Hepatocyte (in vitro differentiated cells): ENCODE results near the gene STAC. TPM values are rescaled to one million over a fixed set of nuclear protein-coding genes. Genes with fewer than 3 reads are reported as not detected.

ENCODE experiments used
- DNase-seq: peaks from one replicate; pipeline ENCODE4 v3.0.0-alpha.2; 2016; ENCODE audit warnings: low spot score
- H2AFZ ChIP-seq: fragments of 200-600 bp; sonication (generic); 2 replicates; pipeline ENCODE4 v1.6.0; 2016; ENCODE audit warnings: antibody characterized with exemption, mild to moderate bottlenecking
- H3K27ac ChIP-seq: fragments of 200-600 bp; sonication (generic); 2 replicates; pipeline ENCODE4 v1.5.1; 2016; ENCODE audit warnings: mild to moderate bottlenecking
- H3K27me3 ChIP-seq: fragments of 200-600 bp; sonication (generic); 2 replicates; pipeline ENCODE4 v1.6.1; 2016
- H3K36me3 ChIP-seq: fragments of 200-600 bp; sonication (generic); replicated peaks from 2 replicates; pipeline ENCODE4 v1.5.1; 2016; ENCODE audit warnings: low read depth; ENCODE audit not compliant: insufficient read depth
- H3K4me1 ChIP-seq: fragments of 200-600 bp; sonication (generic); 2 replicates; pipeline ENCODE4 v1.5.1; 2016; ENCODE audit warnings: mild to moderate bottlenecking, moderate library complexity; ENCODE audit not compliant: insufficient read depth
- H3K4me2 ChIP-seq: fragments of 200-600 bp; sonication (generic); 2 replicates; pipeline ENCODE4 v1.6.0; 2016
- H3K4me3 ChIP-seq: fragments of 200-600 bp; sonication (generic); 2 replicates; pipeline ENCODE4 v1.5.1; 2016; ENCODE audit warnings: mild to moderate bottlenecking
- H3K79me2 ChIP-seq: fragments of 200-600 bp; sonication (generic); 2 replicates; pipeline ENCODE4 v1.6.0; 2017; ENCODE audit warnings: mild to moderate bottlenecking
- H3K9me2 ChIP-seq: fragments of 200-600 bp; sonication (generic); replicated peaks from 2 replicates; pipeline ENCODE4 v1.6.0; 2017; ENCODE audit warnings: mild to moderate bottlenecking; ENCODE audit not compliant: insufficient read depth
- H3K9me3 ChIP-seq: fragments of 200-600 bp; sonication (generic); 2 replicates; pipeline ENCODE4 v1.5.1; 2016; ENCODE audit warnings: low read depth, mild to moderate bottlenecking
- H4K20me1 ChIP-seq: fragments of 200-600 bp; sonication (generic); 2 replicates; pipeline ENCODE4 v1.6.0; 2016; ENCODE audit warnings: mild to moderate bottlenecking; ENCODE audit not compliant: insufficient read depth, poor library complexity, severe bottlenecking
- EZH2 ChIP-seq: fragments of 200-600 bp; sonication (generic); IDR thresholded peaks from 2 replicates; pipeline ENCODE4 v1.6.1; 2016; ENCODE audit warnings: antibody characterized with exemption, mild to moderate bottlenecking, borderline replicate concordance
- EZH2phosphoT487 ChIP-seq: fragments of 200-600 bp; sonication (generic); IDR thresholded peaks from one replicate; pipeline ENCODE4 v1.6.1; 2018; ENCODE audit warnings: antibody characterized with exemption, mild to moderate bottlenecking, low read depth, moderate library complexity; ENCODE audit not compliant: unreplicated experiment, severe bottlenecking
- WGBS: methylation state at CpG from one replicate; pipeline ENCODE4 v1.1.6; 2016; ENCODE audit warnings: low lambda C conversion rate; ENCODE audit errors: missing lambda C conversion rate; 5-methylcytosine and 5-hydroxymethylcytosine counted together
- polyA plus RNA-seq: library from polyadenylated mRNA; unstranded; fragments of >200 nt; fragmentation: Nextera tagmentation; extraction: Ambion mirVana; gene quantifications from 2 replicates; pipeline ENCODE4 v1.2.1, GENCODE V29; 2016
- total RNA-seq: library from RNA; depleted of rRNA; stranded (reverse); fragments of >200 nt; gene quantifications from 2 replicates; pipeline ENCODE4 v1.2.3, GENCODE V29; 2014
- TF ChIP-seq, protein P1 (sequence below): fragments of 200-600 bp; sonication (generic); IDR thresholded peaks from 2 replicates; pipeline ENCODE4 v1.5.1; 2016; ENCODE audit warnings: antibody characterized with exemption, mild to moderate bottlenecking; ENCODE audit not compliant: poor library complexity

STAC gene
- total and polyA plus RNA-seq, 2 experiments from 2014 or later, result 0.13 to 0.53 TPM

DNA sequence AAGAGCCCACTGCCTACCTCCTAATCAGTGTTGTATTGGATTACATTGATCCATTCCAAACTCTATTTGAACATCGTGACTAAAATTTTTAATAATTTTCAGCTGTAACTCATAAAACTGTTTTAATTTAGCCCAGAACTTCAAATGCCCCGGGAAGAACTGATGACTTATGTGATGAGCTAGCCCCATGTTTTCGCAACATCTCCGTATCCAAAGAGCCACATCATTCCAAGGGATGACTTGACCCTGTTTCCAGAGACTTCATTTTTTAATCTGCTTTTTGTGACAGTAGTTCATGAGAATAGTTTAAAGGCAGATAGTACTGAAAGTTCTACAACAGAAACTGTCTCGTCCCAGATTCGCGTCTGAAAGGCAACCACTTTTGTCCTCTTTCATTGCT, 97.4 kb downstream of the STAC start:
- Histone ChIP-seq H3K9me2 (no peaks in the 10 kb centered on the region), H2AFZ (no peak overlapping the region), H3K79me2 (no peaks in the 10 kb centered on the region), H3K27ac (no peak overlapping the region), H4K20me1 (no peaks in the 10 kb centered on the region), H3K4me1 (no peaks in the 10 kb centered on the region), H3K4me3 (no peak overlapping the region), H3K4me2 (no peak overlapping the region), H3K36me3 (no peaks in the 10 kb centered on the region), H3K27me3 (no peaks in the 10 kb centered on the region), H3K9me3 (no peaks in the 10 kb centered on the region)
- WGBS, result 86% methylated on average over 7 of the region's 7 CpGs
- no peak for DNase-seq
- no peak for TF ChIP-seq EZH2
- no peak for TF ChIP-seq EZH2phosphoT487
- TF ChIP-seq, protein P1, sequence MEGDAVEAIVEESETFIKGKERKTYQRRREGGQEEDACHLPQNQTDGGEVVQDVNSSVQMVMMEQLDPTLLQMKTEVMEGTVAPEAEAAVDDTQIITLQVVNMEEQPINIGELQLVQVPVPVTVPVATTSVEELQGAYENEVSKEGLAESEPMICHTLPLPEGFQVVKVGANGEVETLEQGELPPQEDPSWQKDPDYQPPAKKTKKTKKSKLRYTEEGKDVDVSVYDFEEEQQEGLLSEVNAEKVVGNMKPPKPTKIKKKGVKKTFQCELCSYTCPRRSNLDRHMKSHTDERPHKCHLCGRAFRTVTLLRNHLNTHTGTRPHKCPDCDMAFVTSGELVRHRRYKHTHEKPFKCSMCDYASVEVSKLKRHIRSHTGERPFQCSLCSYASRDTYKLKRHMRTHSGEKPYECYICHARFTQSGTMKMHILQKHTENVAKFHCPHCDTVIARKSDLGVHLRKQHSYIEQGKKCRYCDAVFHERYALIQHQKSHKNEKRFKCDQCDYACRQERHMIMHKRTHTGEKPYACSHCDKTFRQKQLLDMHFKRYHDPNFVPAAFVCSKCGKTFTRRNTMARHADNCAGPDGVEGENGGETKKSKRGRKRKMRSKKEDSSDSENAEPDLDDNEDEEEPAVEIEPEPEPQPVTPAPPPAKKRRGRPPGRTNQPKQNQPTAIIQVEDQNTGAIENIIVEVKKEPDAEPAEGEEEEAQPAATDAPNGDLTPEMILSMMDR, result no peak

DNA sequence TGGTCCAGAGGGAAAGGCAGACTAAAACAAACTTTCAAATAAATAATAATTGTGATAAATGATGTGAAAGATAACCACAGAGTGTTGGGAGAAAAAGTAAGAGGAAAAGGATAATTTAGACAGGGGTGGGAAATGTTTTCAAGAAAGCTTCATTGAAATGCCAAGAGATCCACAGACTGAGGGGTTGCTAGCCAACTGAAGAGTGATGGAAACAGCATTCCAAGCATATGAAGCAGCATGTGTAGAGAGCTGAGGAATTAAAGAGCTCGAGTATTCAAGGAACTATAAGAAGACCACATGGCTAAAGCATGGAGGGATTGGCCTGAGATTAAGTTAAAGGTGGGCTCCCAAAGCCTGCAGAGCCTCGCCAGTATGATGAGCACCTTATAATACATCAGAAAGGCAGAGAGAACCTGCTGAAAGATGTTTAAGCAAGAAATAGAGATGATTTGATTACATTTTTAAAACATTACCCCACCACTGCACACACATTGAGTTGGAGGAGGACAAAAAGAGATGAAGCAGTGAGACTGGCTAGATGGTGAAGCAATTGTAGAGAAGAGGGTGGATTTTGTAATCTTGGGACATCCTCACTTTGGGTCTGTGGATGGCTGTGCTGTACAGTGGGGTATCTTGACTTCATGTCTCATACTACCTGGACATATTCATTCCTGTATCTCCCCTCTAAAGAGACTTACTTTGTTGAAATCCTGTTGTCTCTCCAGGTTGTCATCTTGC, 100.8 kb downstream of the STAC start:
- Histone ChIP-seq H4K20me1 (no peaks in the 10 kb centered on the region), H2AFZ (no peak overlapping the region), H3K4me1 (no peaks in the 10 kb centered on the region), H3K9me2 (no peaks in the 10 kb centered on the region), H3K9me3 (no peaks in the 10 kb centered on the region), H3K4me2 (no peak overlapping the region), H3K4me3 (no peak overlapping the region), H3K27me3 (no peaks in the 10 kb centered on the region), H3K79me2 (no peaks in the 10 kb centered on the region), H3K27ac (no peak overlapping the region), H3K36me3 (no peaks in the 10 kb centered on the region)
- no peak for TF ChIP-seq EZH2phosphoT487
- TF ChIP-seq EZH2, result no peak
- TF ChIP-seq, protein P1, result no peak
- WGBS, result 69% methylated on average over 2 of the region's 2 CpGs
- no peak for DNase-seq

DNA sequence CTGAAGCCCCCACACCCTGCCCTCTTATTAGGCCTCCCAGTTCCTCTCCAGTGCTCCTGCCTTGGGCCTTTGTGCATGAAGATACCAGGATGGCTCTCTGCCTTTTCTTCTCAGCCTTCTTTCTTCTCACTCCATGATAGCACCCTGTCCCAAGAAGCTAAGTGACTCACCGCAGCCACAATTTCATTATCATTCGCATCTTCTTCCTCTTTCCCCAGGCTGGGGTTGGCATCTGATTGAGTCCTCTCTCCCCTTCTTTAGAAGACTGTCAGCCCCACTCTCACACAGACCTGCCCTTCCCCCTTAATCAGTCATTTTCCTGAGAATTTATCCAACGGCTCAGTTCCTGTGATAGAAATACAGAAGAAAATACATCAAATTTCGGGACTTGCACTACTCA, 102.0 kb downstream of the STAC start:
- Histone ChIP-seq H3K36me3 (no peaks in the 10 kb centered on the region), H3K79me2 (no peaks in the 10 kb centered on the region), H3K4me2 (no peak overlapping the region), H4K20me1 (no peaks in the 10 kb centered on the region), H3K27me3 (no peaks in the 10 kb centered on the region), H2AFZ (no peak overlapping the region), H3K4me1 (no peaks in the 10 kb centered on the region), H3K9me3 (no peaks in the 10 kb centered on the region), H3K27ac (no peak overlapping the region), H3K9me2 (no peaks in the 10 kb centered on the region), H3K4me3 (no peak overlapping the region)
- TF ChIP-seq EZH2phosphoT487, result no peak
- TF ChIP-seq, protein P1, result no peak
- no peak for TF ChIP-seq EZH2
- WGBS, result 93% methylated on average over 4 of the region's 4 CpGs
- DNase-seq, result no peak
